Fibroblast of peridontal ligament (primary cell): ENCODE data around the gene GSE1.
A peak's percentile ranks its signal among the peaks of the same experiment; 100 is the strongest.
"Not testable (repeated sequence)": the region's sequence is repeated elsewhere in the genome, so short reads cannot be mapped to it uniquely, and the experiment has no call there.

ENCODE experiments used
- DNase-seq: peaks from one replicate; pipeline ENCODE4 v3.0.0-alpha.2; 2010; ENCODE audit errors: extremely low read depth

Gene GSE1

GRCh38 chr16:85589688-85590505 lies 23.2 kb upstream of the GSE1 start:
- DNase-seq = no peak

DNA sequence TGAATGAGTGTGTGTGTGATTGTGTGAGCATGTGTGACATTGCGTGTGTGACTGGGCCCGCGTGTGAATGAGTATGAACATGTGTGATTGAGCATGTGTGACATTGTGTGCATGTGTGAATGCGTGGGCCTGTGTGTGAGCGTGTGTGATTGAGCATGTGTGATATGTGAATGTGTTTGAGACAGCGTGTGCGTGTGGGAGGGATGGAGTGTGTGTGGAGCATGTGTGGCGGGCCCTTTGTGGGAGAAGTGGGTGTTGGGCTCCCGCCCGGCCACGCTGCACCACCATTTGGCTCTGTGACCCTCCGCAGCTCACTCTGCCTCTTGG lies 22.7 kb upstream of the GSE1 start:
- no peak for DNase-seq

GRCh38 chr16:85591381-85591780 lies 21.7 kb upstream of the GSE1 start:
- no peak for DNase-seq

DNA sequence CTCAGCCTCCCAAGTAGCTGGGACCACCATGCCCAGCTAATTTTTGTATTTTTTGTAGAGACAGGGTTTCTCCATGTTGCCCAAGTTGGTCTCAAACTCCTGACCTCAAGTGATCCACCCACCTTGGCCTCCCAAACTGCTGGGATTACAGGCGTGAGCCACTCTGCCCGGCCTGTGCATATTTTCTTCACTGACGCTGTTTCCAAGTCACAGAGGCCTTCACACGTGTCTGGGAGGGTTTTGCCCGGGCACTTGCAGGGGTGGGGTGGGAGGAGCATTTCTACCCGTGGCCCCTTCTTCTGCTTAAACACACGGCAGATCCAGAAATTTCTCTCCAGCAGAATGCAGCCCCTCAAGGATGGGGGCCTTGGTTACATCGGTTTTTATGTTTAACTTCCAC lies 20.8 kb upstream of the GSE1 start:
- DNase-seq = not testable (repeated sequence)

- peak; percentile 33 for DNase-seq
Measured at GRCh38 chr16:85592700-85593493, 20.2 kb upstream of the GSE1 start.

GRCh38 chr16:85593494-85594221 lies 19.5 kb upstream of the GSE1 start:
- DNase-seq = no peak

GRCh38 chr16:85594273-85594977 lies 18.7 kb upstream of the GSE1 start:
- DNase-seq = no peak

DNA sequence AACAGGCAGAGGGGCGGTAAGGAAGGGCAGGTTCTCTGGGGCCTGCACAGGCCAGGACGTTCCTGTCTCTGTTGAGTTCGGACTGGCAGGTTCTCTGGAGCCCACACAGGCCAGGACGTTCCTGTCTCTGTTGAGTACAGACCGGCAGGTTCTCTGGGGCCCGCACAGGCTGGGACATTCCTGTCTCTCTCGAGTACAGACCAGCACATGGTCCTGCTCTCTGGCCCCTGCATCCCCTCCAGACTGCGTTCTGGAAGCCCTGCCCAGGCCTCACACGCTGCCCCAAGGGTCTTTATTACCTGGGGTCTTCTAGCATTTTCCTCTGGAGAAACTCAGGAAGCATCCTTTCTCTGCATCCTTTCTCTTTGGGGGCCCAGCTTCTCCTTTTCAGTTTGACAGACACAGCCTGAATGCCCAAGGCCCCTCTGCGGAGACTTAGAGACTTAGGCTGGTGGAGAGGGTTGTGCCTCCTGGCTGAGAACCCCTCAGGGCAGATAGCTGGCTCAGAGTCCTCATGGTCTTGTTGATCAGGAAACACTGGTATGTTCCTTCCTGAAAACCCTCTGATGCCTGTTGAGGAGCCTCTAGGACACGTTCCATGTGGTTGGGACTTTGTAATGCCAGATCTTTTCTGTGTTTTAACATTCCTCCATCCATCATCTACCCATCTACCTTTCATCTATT lies 18.0 kb upstream of the GSE1 start:
- no peak for DNase-seq

- no peak for DNase-seq
Measured at GRCh38 chr16:85595812-85596502, 17.2 kb upstream of the GSE1 start.

- DNase-seq = no peak
Measured at GRCh38 chr16:85598141-85598540, 15.0 kb upstream of the GSE1 start.

- DNase-seq = no peak
Measured at GRCh38 chr16:85600078-85600477, 13.0 kb upstream of the GSE1 start.

GRCh38 chr16:85600530-85601271 lies 12.4 kb upstream of the GSE1 start:
- DNase-seq = no peak

DNA sequence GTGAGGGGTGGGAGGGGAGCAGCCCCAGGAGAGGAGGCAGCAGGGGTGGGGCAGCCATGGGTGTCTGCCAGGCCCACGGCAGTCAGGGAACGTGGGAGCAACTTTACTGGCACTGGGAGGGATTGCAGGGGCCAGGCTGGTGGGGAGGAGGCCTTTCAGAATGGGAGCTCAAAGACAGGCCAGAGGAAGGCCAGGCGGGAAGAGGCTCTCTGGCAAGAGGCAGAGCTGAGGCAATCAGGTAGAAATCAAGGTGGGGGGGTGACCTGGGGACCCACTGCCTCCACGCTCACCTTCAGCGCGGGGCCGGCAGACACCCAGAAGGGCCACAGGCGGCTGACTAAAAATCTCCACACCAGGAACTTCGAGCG lies 11.9 kb upstream of the GSE1 start:
- no peak for DNase-seq

- DNase-seq = no peak
Measured at GRCh38 chr16:85601730-85602401, 11.3 kb upstream of the GSE1 start.

DNA sequence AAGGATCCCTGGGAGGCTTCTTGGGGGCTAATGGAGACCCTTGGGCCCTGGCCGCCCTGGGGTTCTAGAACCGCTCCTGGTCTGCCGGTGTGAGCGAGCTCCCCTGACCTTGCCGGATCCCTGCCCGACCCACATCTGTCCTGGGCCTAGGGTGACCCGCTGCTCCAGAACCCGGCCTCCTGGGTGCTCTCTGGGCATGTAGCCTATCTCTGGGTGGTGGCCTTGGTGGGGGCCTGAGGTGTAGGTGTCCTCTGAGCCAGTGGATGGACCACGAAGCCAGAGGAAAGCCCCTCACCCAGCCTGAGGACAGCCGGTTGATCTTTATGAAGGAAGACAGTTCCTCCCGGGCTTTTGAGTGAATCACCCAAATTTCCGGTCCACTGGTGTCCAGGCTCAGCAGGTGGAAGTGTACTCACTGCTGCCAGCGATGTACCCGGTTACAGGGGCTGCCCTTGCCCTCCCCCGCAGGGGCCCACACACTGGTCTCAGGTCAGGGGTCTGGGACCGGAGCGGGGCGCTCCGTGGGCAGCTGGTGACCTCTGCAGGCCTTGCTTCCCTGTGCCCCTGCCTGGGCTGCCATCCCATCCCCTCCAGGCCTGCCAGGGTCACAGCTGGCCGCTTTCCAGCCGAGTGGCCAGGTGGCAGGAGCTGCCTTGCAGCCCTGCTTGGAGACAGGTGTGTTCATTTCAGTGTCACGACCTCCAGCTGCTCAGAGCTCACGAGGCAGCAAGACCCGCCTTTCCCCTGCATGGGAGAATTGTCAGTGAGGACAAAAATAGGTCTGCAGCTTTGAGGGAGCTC lies 10.5 kb upstream of the GSE1 start:
- no peak for DNase-seq

- DNase-seq = no peak
Measured at GRCh38 chr16:85603203-85603755, 9.8 kb upstream of the GSE1 start.

- no peak for DNase-seq
Measured at GRCh38 chr16:85604145-85604705, 8.9 kb upstream of the GSE1 start.
